Erythroblast (primary cell): ENCODE results near the gene CKM.

ENCODE experiments used
- GATA1 ChIP-seq: IDR thresholded peaks from 2 replicates; pipeline ENCODE4 v1.6.1; 2011; ENCODE audit warnings: low read depth, mild to moderate bottlenecking, control low read depth, low read length, moderate library complexity
- POLR2A ChIP-seq: IDR thresholded peaks from 2 replicates; pipeline ENCODE4 v1.6.1; 2011; ENCODE audit warnings: mild to moderate bottlenecking, low read length

DNA sequence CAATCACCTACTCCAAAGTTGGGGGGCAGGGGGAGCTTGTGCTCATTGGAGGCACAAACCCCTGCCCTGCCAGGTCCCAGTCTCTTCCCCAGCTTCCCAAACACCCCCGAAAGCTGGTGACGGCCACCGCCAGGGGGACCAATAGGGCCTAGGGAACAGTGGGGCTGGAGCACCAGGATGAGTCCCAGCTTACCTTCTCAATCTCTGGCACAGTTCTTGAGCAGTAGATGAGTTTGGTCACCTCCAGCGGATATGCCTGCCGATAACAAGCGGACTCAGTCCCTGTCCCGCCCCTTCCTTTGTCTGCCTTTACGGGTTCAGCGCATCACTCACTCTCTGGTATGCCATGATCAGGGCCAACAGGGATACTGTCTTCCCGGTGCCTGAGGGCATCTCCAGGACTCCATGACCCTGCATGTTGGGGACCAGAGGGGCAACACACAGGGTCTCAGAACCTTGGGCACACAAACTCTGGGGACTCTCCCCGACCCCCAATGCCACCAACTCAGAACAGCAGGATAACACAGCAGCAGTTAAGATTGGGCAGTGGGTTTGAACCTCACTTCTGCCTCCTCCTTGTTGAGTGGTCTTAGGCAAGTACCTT, 46.2 kb upstream of the CKM start:
- TF ChIP-seq POLR2A (no peak), GATA1 (no peak)
